ENCODE data around the gene ART3.

DNA sequence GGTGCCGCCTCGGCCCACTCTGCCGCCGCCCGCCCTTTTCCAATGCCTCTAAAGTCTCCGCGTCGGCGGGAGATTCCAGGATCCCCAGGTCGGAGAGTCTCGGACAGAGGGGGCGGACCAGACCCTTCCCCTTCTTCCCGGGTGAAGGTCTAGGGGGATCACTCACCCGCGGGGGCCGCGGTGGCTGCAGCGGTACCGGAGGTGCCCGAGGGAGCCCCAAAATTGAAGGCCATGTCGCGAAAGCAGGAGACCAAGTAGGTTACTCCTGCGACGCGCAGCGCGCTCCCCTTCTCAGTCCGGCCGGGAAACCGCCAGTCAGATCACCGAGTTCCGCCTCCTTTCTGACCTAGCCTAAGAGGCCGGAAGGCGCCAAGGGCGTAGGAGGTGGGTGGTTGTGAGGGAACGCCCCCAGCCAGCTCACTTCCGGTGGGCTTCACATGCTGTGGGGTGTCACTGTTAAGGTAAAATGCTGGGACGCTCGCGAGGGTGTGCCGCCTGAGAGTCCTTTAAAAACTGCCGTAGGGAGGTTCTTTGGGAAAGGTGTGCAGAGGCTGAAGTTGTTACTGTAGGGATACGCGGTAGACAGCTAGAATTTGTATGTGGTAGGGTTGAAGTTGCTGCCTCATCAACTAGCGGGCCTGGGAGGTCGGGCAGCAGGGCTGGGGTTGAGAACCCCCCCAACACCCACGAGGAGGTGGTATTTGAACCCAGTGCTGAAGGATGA is 73.8 kb downstream of the ART3 start, which contains the start of gene NUP54:
- TF ChIP-seq, protein P1, sequence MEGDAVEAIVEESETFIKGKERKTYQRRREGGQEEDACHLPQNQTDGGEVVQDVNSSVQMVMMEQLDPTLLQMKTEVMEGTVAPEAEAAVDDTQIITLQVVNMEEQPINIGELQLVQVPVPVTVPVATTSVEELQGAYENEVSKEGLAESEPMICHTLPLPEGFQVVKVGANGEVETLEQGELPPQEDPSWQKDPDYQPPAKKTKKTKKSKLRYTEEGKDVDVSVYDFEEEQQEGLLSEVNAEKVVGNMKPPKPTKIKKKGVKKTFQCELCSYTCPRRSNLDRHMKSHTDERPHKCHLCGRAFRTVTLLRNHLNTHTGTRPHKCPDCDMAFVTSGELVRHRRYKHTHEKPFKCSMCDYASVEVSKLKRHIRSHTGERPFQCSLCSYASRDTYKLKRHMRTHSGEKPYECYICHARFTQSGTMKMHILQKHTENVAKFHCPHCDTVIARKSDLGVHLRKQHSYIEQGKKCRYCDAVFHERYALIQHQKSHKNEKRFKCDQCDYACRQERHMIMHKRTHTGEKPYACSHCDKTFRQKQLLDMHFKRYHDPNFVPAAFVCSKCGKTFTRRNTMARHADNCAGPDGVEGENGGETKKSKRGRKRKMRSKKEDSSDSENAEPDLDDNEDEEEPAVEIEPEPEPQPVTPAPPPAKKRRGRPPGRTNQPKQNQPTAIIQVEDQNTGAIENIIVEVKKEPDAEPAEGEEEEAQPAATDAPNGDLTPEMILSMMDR (IDR thresholded peaks at IDR 0.05; ENCODE audit: poor library complexity, severe bottlenecking) = no peak
- no peak for TF ChIP-seq EZH2 (IDR thresholded peaks at IDR 0.05; ENCODE audit: borderline replicate concordance, insufficient read depth, low read length, poor library complexity, severe bottlenecking)
- TF ChIP-seq EP300 (conservative IDR thresholded peaks at IDR 0.05; ENCODE audit: poor library complexity, severe bottlenecking) = peak; percentile 52

Data from neural cell (in vitro differentiated cells).